Progenitor cell of endocrine pancreas (in vitro differentiated cells): Measurements from ENCODE around the gene SOBP. TPM values are rescaled to one million over a fixed set of nuclear protein-coding genes. Genes with fewer than 3 reads are reported as not detected.

ENCODE experiments used
- DNase-seq: peaks from one replicate; pipeline ENCODE4 v3.0.0; 2021; ENCODE audit warnings: low spot score; ENCODE audit not compliant: unreplicated experiment
- H3K27ac Mint-ChIP-seq: 2 replicates; pipeline ENCODE4 v1.8.0; 2021; ENCODE audit warnings: mild to moderate bottlenecking, moderate library complexity, mixed read lengths
- H3K27me3 Mint-ChIP-seq: 2 replicates; pipeline ENCODE4 v1.8.0; 2021; ENCODE audit warnings: mixed read lengths
- H3K36me3 Mint-ChIP-seq: 2 replicates; pipeline ENCODE4 v1.8.0; 2022; ENCODE audit warnings: mixed read lengths; ENCODE audit not compliant: insufficient read depth
- H3K4me1 Mint-ChIP-seq: 2 replicates; pipeline ENCODE4 v1.8.0; 2021; ENCODE audit warnings: low read depth, mixed read lengths
- H3K4me3 Mint-ChIP-seq: 2 replicates; pipeline ENCODE4 v1.8.0; 2021; ENCODE audit warnings: low read depth, mild to moderate bottlenecking, moderate library complexity, mixed read lengths
- H3K9me3 Mint-ChIP-seq: 2 replicates; pipeline ENCODE4 v1.8.0; 2021; ENCODE audit warnings: low read depth, mixed read lengths
- total RNA-seq: library from RNA; stranded (reverse); gene quantifications from 2 replicates; pipeline ENCODE4 v1.2.1, GENCODE V29; 2021
- TF ChIP-seq, protein P1 (sequence below): fragments of 200-600 bp; sonication (generic); IDR thresholded peaks from one replicate; pipeline ENCODE4 v1.5.0; 2021; ENCODE audit warnings: antibody characterized with exemption, mild to moderate bottlenecking; ENCODE audit not compliant: unreplicated experiment

Gene SOBP
- total RNA-seq, 1 donor from 2014 or later: 17.0 TPM

DNA sequence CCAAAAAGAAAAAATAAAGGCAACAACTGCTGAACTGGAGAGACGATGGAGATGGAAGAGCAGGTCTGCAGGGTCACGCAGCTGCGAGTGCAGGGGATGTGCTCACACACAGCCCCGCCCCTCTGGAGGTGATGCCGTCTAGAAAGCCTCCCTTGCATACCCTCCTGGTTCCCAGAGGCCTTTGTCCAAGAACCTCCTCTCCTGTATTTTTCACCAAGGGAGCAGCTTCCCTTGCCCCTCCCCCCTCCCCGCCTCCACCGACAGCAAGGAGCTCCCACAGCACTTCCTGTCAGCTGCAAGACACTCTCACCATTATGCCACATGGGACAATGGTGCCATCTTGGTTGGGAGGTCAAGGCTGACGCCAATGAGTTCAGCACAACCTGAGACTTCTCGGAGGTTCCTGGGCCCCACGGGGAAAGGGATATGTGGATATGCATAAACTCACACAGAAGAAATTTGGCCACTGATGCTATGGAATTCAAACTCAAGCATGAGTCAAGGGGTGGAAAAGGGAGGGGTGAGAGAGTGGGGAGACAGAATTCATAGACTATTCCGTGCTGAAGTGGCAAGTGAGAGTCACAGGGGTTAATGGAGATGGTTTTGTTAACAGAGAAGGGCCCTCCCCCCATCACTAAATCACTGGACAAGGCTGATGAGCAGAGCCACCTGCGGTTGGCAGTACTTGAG is 201.3 kb downstream of the SOBP start:
- H3K27me3 Mint-ChIP-seq: no peaks in the 10 kb centered on the region
- no peak for DNase-seq
- no peak overlapping the region for H3K27ac Mint-ChIP-seq
- no peak overlapping the region for H3K4me3 Mint-ChIP-seq
- H3K9me3 Mint-ChIP-seq: no peaks in the 10 kb centered on the region
- TF ChIP-seq, protein P1, sequence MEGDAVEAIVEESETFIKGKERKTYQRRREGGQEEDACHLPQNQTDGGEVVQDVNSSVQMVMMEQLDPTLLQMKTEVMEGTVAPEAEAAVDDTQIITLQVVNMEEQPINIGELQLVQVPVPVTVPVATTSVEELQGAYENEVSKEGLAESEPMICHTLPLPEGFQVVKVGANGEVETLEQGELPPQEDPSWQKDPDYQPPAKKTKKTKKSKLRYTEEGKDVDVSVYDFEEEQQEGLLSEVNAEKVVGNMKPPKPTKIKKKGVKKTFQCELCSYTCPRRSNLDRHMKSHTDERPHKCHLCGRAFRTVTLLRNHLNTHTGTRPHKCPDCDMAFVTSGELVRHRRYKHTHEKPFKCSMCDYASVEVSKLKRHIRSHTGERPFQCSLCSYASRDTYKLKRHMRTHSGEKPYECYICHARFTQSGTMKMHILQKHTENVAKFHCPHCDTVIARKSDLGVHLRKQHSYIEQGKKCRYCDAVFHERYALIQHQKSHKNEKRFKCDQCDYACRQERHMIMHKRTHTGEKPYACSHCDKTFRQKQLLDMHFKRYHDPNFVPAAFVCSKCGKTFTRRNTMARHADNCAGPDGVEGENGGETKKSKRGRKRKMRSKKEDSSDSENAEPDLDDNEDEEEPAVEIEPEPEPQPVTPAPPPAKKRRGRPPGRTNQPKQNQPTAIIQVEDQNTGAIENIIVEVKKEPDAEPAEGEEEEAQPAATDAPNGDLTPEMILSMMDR: no peak
- H3K36me3 Mint-ChIP-seq: no peaks in the 10 kb centered on the region
- no peaks in the 10 kb centered on the region for H3K4me1 Mint-ChIP-seq

DNA sequence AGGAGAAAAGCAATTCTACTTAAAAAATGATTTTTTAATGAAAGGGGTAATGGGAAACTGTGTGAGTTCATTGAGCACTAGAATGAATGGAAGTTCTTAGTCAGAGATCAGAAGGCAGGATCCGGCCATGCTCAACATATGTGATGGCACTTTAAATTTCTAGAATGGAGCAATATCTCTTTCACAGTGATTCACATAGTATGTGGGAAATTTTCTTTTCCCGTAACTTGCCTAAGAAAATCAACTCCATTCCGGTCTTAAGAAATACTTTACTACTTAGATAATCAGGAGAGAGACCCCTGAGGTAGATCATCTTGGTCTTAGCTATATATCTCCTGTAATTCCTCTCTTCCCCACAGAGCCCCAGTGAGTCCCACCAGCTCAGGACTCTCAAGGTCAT is 202.4 kb downstream of the SOBP start:
- no peaks in the 10 kb centered on the region for H3K9me3 Mint-ChIP-seq
- no peak for DNase-seq
- H3K4me3 Mint-ChIP-seq: no peak overlapping the region
- TF ChIP-seq, protein P1: no peak
- no peak overlapping the region for H3K27ac Mint-ChIP-seq
- H3K4me1 Mint-ChIP-seq: no peaks in the 10 kb centered on the region
- peaks cover 3% of the 10 kb centered on the region for H3K27me3 Mint-ChIP-seq
- no peaks in the 10 kb centered on the region for H3K36me3 Mint-ChIP-seq

DNA sequence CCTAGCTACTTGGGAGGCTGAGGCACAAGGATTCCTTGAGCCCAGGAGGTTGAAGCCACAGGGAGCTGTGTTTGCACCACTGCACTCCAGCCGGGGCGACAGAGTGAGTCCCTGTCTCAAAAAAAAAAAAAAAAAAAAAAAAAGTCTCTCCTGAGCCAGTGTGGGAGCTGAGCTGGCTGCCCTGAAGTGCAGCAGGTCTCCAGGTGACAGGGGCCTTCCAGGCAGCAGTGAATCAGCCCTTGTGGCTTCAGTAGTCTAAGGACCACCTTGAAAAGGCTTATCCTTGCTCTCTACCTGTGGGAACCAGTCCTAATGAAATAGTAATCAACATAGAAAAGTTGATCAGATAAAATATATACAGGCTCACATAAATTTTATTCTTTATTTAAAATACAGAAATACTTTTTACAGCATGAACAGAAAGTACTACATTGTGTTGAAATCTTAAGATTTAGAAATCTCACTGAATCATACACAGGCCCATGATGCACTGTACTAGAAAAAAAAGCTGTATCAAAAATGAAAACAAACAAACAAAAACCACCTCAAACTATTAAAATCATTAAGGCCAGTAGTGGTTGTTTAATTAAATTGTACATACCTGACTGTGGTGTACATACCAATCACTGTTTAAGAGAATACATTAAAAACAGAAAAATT is 205.3 kb downstream of the SOBP start:
- H3K36me3 Mint-ChIP-seq: no peaks in the 10 kb centered on the region
- peaks cover 5% of the 10 kb centered on the region for H3K27me3 Mint-ChIP-seq
- TF ChIP-seq, protein P1: no peak
- H3K4me3 Mint-ChIP-seq: no peak overlapping the region
- no peak for DNase-seq
- no peak overlapping the region for H3K27ac Mint-ChIP-seq
- no peaks in the 10 kb centered on the region for H3K9me3 Mint-ChIP-seq
- no peaks in the 10 kb centered on the region for H3K4me1 Mint-ChIP-seq

DNA sequence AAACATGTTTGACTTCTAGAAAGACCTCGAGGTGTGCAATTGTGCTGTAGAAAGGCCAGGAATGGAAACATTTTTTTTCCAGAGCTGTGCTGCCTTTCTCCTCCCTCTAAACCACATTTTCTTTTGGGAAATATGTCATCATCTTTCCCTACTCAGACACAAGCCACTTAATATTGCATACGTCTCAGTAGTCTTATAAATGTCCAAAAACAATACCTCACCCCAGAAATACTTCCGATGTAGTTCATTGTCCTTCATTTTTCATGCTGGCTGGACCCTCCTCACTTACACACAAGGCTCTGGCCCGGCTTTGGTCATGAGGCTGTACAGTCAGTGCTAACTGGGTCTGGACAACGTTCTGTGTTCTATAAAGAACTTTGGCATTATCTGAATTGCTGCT is 207.8 kb downstream of the SOBP start:
- H3K36me3 Mint-ChIP-seq: no peaks in the 10 kb centered on the region
- H3K4me1 Mint-ChIP-seq: no peaks in the 10 kb centered on the region
- H3K4me3 Mint-ChIP-seq: no peak overlapping the region
- H3K27ac Mint-ChIP-seq: no peak overlapping the region
- H3K27me3 Mint-ChIP-seq: peaks cover 5% of the 10 kb centered on the region
- no peak for DNase-seq
- H3K9me3 Mint-ChIP-seq: no peaks in the 10 kb centered on the region
- TF ChIP-seq, protein P1: no peak

DNA sequence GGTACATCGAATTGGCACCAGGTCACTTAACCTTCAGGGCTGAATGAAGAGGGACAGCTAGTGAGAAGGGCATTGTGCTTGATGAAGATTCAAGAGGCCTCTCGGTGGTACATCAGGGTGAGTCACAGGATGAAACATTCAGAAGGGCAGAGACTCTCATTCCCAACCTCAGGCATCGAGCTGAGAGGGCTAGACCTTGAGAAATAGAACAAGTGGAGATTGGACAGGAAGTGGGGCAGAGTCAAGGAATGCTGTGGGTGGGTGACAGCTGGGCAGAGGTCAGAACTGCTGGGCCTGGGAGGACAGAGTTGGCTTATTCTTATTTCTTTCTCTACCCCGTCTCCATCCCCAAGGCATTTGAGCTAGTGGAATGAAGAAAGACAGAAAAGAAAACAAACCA is 208.2 kb downstream of the SOBP start:
- no peaks in the 10 kb centered on the region for H3K4me1 Mint-ChIP-seq
- H3K36me3 Mint-ChIP-seq: no peaks in the 10 kb centered on the region
- no peaks in the 10 kb centered on the region for H3K9me3 Mint-ChIP-seq
- no peak overlapping the region for H3K4me3 Mint-ChIP-seq
- no peak for DNase-seq
- H3K27ac Mint-ChIP-seq: no peak overlapping the region
- peaks cover 7% of the 10 kb centered on the region for H3K27me3 Mint-ChIP-seq
- TF ChIP-seq, protein P1: no peak
